Gastrocnemius medialis (tissue), 4 donors: ENCODE results near the gene RGR. TPM values are rescaled to one million over a fixed set of nuclear protein-coding genes. Genes with fewer than 3 reads are reported as not detected.

Experiments
- ATAC-seq, 2 donors: fragments of 150-250 bp; one replicate each; pipeline ENCODE4 v1.9.1; 2016
- DNase-seq, 2 donors: peaks; one replicate each; pipeline ENCODE4 v3.0.0-alpha.2; 2019
- H3K27ac ChIP-seq, 4 donors: fragments of 200-600 bp; sonication (generic); 1 replicate in 1 of 4; 2 replicates in 3 of 4; pipeline ENCODE4 v1.5.1; 2016 to 2018; ENCODE audit warnings: mild to moderate bottlenecking in 2 of 4, moderate library complexity in 1 of 4
- H3K27me3 ChIP-seq, 3 donors: fragments of 200-600 bp; sonication (generic) in 2 of 3; 1 replicate in 1 of 3; 2 replicates in 2 of 3; pipeline versions ENCODE4 v1.5.1 to v1.6.0; 2016 to 2019; ENCODE audit warnings: mild to moderate bottlenecking in 1 of 3, moderate library complexity in 1 of 3
- H3K36me3 ChIP-seq, 2 donors: fragments of 200-600 bp; sonication (generic) in 1 of 2; one replicate each; pipeline ENCODE4 v1.5.1; 2017 to 2018
- H3K4me1 ChIP-seq, 2 donors: fragments of 200-600 bp; sonication (generic) in 1 of 2; one replicate each; pipeline ENCODE4 v1.5.1; 2016 to 2017; ENCODE audit warnings: mild to moderate bottlenecking in 2 of 2
- H3K4me3 ChIP-seq, 4 donors: fragments of 200-600 bp; sonication (generic) in 3 of 4; 1 replicate in 1 of 4; 2 replicates in 3 of 4; pipeline ENCODE4 v1.5.1; 2016 to 2019; ENCODE audit warnings: mild to moderate bottlenecking in 2 of 4
- H3K9me3 ChIP-seq, 3 donors: fragments of 200-600 bp; sonication (generic) in 2 of 3; 1 replicate in 1 of 3; 2 replicates in 2 of 3; pipeline ENCODE4 v1.5.1; 2016 to 2019
- CTCF ChIP-seq, 5 experiments: fragments of 450-650 bp in 3 of 5; fragments of 200-600 bp in 2 of 5; sonication (generic) in 2 of 5; IDR thresholded peaks in 4 of 5; conservative IDR thresholded peaks in 1 of 5; 1 replicate in 4 of 5; 2 replicates in 1 of 5; pipeline ENCODE4 v1.5.1; 2016 to 2019; ENCODE audit warnings: antibody characterized with exemption in 5 of 5, mild to moderate bottlenecking in 3 of 5, moderate library complexity in 3 of 5
- POLR2A ChIP-seq, 2 donors: fragments of 450-650 bp; IDR thresholded peaks; one replicate each; pipeline ENCODE4 v1.6.1; 2017; ENCODE audit warnings: antibody characterized with exemption in 2 of 2, mild to moderate bottlenecking in 2 of 2, moderate library complexity in 2 of 2
- in situ Hi-C, 4 donors: fragments of 200-750 bp; cut with MboI; loops; one replicate each; pipeline versions ENCODE4 v1.15.0 to v1.8.0; 2017; ENCODE audit warnings: low sequenced_read_pairs in 4 of 4
- intact Hi-C: fragments of 100-400 bp; cut with DNase I; formaldehyde crosslinking; loops from one replicate; pipeline ENCODE4 v1.15.1; 2023; ENCODE audit warnings: low total_unique reads
- total RNA-seq, 4 donors: library from RNA; depleted of rRNA; stranded (reverse); fragments of >200 nt; gene quantifications; one replicate each; pipeline versions ENCODE4 v1.1.0 to v1.2.3, GENCODE V29; 2016

RGR gene
- total RNA-seq, 4 donors from 2014 or later = 0.22 TPM; not detected in 3

GRCh38 chr10:84198206-84198915 lies 46.5 kb upstream of the RGR start:
- ATAC-seq = no peak
- Histone ChIP-seq H3K36me3 (no peaks in the 10 kb centered on the region), H3K9me3 (no peaks in the 10 kb centered on the region), H3K4me1 (peaks cover 0 to 3% of the 10 kb centered on the region in 2 donors), H3K4me3 (no peak overlapping the region), H3K27ac (no peak overlapping the region), H3K27me3 (peaks cover 15 to 25% (median 20%) of the 10 kb centered on the region in 3 donors)
- in situ Hi-C loops (no loop called here), intact Hi-C loops (no loop called here)
- no peak for DNase-seq
- TF ChIP-seq POLR2A (IDR thresholded peaks at IDR 0.05) (no peak), CTCF (IDR thresholded peaks at IDR 0.05 in 4 of 5, conservative IDR thresholded peaks at IDR 0.05 in 1 of 5) (no peak)

- in situ Hi-C loops = no loop called here
Observed at GRCh38 chr10:84200537-84201243, 44.2 kb upstream of the RGR start.

GRCh38 chr10:84201244-84201606 lies 43.6 kb upstream of the RGR start:
- H3K27me3 ChIP-seq = peaks cover 0 to 5% (median 3%) of the 10 kb centered on the region in 3 donors
- no peak overlapping the region for H3K27ac ChIP-seq
- DNase-seq = no peak
- no peaks in the 10 kb centered on the region for H3K4me1 ChIP-seq
- no peak for ATAC-seq
- H3K4me3 ChIP-seq = no peak overlapping the region
- no peak for TF ChIP-seq POLR2A (IDR thresholded peaks at IDR 0.05)
- no peak for TF ChIP-seq CTCF (IDR thresholded peaks at IDR 0.05 in 4 of 5, conservative IDR thresholded peaks at IDR 0.05 in 1 of 5)
- no peaks in the 10 kb centered on the region for H3K9me3 ChIP-seq
- H3K36me3 ChIP-seq = no peaks in the 10 kb centered on the region
- intact Hi-C loops (no loop called here), in situ Hi-C loops (no loop called here)

More at GRCh38 chr10:84200537-84201243, 44.2 kb upstream of the RGR start:
- peaks cover under 1 to 9% (median 3%) of the 10 kb centered on the region in 3 donors for H3K27me3 ChIP-seq
- H3K4me1 ChIP-seq = no peaks in the 10 kb centered on the region
- ATAC-seq (no peak), DNase-seq (no peak)
- H3K27ac ChIP-seq = no peak overlapping the region
- intact Hi-C loops = no loop called here
- TF ChIP-seq CTCF (IDR thresholded peaks at IDR 0.05 in 4 of 5, conservative IDR thresholded peaks at IDR 0.05 in 1 of 5) (no peak), POLR2A (IDR thresholded peaks at IDR 0.05) (no peak)
- H3K4me3 ChIP-seq = no peak overlapping the region
- H3K9me3 ChIP-seq = no peaks in the 10 kb centered on the region
- no peaks in the 10 kb centered on the region for H3K36me3 ChIP-seq

GRCh38 chr10:84201682-84202081 lies 43.2 kb upstream of the RGR start:
- Histone ChIP-seq H3K4me1 (no peaks in the 10 kb centered on the region), H3K27ac (no peak overlapping the region), H3K4me3 (no peak overlapping the region), H3K9me3 (no peaks in the 10 kb centered on the region), H3K27me3 (peaks cover 0 to 3% (median under 1%) of the 10 kb centered on the region in 3 donors), H3K36me3 (no peaks in the 10 kb centered on the region)
- DNase-seq (no peak), ATAC-seq (no peak)
- TF ChIP-seq POLR2A (IDR thresholded peaks at IDR 0.05) = no peak
- no peak for TF ChIP-seq CTCF (IDR thresholded peaks at IDR 0.05 in 4 of 5, conservative IDR thresholded peaks at IDR 0.05 in 1 of 5)
- in situ Hi-C loops (no loop called here), intact Hi-C loops (no loop called here)
